ENCODE results near the gene EFNA1. TPM values are rescaled to one million over a fixed set of nuclear protein-coding genes. Genes with fewer than 3 reads are reported as not detected.

Gene EFNA1
- total RNA-seq, 1 experiment from 2014 or later, result 6.5 TPM

- TF ChIP-seq AR (CRISPR knock-in tag; IDR thresholded peaks at IDR 0.05) (no peak), ELF4 (CRISPR knock-in tag; IDR thresholded peaks at IDR 0.05; ENCODE audit: low read depth) (no peak), ETV6 (CRISPR knock-in tag; IDR thresholded peaks at IDR 0.05) (no peak), FOXJ3 (CRISPR knock-in tag; IDR thresholded peaks at IDR 0.05; ENCODE audit: borderline replicate concordance) (no peak), ZNF219 (CRISPR knock-in tag; IDR thresholded peaks at IDR 0.05; ENCODE audit: borderline replicate concordance) (no peak), RELA (CRISPR knock-in tag; IDR thresholded peaks at IDR 0.05; ENCODE audit: borderline replicate concordance) (no peak), MXD4 (CRISPR knock-in tag; IDR thresholded peaks at IDR 0.05; ENCODE audit: borderline replicate concordance) (no peak), FOXP1 (CRISPR knock-in tag; IDR thresholded peaks at IDR 0.05; ENCODE audit: borderline replicate concordance) (no peak), ZNF263 (CRISPR knock-in tag; IDR thresholded peaks at IDR 0.05; ENCODE audit: low read depth) (no peak), E2F5 (CRISPR knock-in tag; IDR thresholded peaks at IDR 0.05) (no peak)
- TF ChIP-seq, protein P1, sequence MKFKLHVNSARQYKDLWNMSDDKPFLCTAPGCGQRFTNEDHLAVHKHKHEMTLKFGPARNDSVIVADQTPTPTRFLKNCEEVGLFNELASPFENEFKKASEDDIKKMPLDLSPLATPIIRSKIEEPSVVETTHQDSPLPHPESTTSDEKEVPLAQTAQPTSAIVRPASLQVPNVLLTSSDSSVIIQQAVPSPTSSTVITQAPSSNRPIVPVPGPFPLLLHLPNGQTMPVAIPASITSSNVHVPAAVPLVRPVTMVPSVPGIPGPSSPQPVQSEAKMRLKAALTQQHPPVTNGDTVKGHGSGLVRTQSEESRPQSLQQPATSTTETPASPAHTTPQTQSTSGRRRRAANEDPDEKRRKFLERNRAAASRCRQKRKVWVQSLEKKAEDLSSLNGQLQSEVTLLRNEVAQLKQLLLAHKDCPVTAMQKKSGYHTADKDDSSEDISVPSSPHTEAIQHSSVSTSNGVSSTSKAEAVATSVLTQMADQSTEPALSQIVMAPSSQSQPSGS (CRISPR knock-in tag; IDR thresholded peaks at IDR 0.05; ENCODE audit: borderline replicate concordance, low read depth), result no peak
- TF ChIP-seq, protein P2, sequence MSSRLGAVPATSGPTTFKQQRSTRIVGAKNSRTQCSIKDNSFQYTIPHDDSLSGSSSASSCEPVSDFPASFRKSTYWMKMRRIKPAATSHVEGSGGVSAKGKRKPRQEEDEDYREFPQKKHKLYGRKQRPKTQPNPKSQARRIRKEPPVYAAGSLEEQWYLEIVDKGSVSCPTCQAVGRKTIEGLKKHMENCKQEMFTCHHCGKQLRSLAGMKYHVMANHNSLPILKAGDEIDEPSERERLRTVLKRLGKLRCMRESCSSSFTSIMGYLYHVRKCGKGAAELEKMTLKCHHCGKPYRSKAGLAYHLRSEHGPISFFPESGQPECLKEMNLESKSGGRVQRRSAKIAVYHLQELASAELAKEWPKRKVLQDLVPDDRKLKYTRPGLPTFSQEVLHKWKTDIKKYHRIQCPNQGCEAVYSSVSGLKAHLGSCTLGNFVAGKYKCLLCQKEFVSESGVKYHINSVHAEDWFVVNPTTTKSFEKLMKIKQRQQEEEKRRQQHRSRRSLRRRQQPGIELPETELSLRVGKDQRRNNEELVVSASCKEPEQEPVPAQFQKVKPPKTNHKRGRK (CRISPR knock-in tag; IDR thresholded peaks at IDR 0.05; ENCODE audit: borderline replicate concordance), result no peak
- TF ChIP-seq, protein P3, sequence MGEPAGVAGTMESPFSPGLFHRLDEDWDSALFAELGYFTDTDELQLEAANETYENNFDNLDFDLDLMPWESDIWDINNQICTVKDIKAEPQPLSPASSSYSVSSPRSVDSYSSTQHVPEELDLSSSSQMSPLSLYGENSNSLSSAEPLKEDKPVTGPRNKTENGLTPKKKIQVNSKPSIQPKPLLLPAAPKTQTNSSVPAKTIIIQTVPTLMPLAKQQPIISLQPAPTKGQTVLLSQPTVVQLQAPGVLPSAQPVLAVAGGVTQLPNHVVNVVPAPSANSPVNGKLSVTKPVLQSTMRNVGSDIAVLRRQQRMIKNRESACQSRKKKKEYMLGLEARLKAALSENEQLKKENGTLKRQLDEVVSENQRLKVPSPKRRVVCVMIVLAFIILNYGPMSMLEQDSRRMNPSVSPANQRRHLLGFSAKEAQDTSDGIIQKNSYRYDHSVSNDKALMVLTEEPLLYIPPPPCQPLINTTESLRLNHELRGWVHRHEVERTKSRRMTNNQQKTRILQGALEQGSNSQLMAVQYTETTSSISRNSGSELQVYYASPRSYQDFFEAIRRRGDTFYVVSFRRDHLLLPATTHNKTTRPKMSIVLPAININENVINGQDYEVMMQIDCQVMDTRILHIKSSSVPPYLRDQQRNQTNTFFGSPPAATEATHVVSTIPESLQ (CRISPR knock-in tag; IDR thresholded peaks at IDR 0.05), result no peak
- TF ChIP-seq, protein P4, sequence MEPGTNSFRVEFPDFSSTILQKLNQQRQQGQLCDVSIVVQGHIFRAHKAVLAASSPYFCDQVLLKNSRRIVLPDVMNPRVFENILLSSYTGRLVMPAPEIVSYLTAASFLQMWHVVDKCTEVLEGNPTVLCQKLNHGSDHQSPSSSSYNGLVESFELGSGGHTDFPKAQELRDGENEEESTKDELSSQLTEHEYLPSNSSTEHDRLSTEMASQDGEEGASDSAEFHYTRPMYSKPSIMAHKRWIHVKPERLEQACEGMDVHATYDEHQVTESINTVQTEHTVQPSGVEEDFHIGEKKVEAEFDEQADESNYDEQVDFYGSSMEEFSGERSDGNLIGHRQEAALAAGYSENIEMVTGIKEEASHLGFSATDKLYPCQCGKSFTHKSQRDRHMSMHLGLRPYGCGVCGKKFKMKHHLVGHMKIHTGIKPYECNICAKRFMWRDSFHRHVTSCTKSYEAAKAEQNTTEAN (CRISPR knock-in tag; IDR thresholded peaks at IDR 0.05), result no peak
Observed at GRCh38 chr1:155137154-155137949, 9.7 kb downstream of the EFNA1 start (continued).

Data from WTC11 (cell line).